BE2C (cell line): ENCODE results near the gene PYGB.

Experiments used
- DNase-seq: peaks from one replicate; pipeline ENCODE4 v3.0.0-alpha.2; 2020
- H3K27me3 ChIP-seq: fragments of 250-450 bp; sonication (Bioruptor Pico); 2 replicates; pipeline ENCODE4 v1.5.1; 2020; ENCODE audit warnings: mild to moderate bottlenecking
- H3K36me3 ChIP-seq: fragments of 250-450 bp; sonication (Bioruptor Pico); 2 replicates; pipeline ENCODE4 v1.5.1; 2020; ENCODE audit warnings: mild to moderate bottlenecking
- H3K4me1 ChIP-seq: fragments of 250-450 bp; sonication (Bioruptor Pico); 2 replicates; pipeline ENCODE4 v1.5.1; 2020
- H3K4me3 ChIP-seq: 2 replicates; pipeline ENCODE4 v1.5.1; 2011; ENCODE audit warnings: low read depth, low read length
- H3K9me3 ChIP-seq: fragments of 250-450 bp; sonication (Bioruptor Pico); 2 replicates; pipeline ENCODE4 v1.5.1; 2020
- TF ChIP-seq, protein P1 (sequence below): IDR thresholded peaks from 2 replicates; pipeline ENCODE4 v1.5.1; 2012; ENCODE audit warnings: mild to moderate bottlenecking, low read depth, low read length

The PYGB gene

DNA sequence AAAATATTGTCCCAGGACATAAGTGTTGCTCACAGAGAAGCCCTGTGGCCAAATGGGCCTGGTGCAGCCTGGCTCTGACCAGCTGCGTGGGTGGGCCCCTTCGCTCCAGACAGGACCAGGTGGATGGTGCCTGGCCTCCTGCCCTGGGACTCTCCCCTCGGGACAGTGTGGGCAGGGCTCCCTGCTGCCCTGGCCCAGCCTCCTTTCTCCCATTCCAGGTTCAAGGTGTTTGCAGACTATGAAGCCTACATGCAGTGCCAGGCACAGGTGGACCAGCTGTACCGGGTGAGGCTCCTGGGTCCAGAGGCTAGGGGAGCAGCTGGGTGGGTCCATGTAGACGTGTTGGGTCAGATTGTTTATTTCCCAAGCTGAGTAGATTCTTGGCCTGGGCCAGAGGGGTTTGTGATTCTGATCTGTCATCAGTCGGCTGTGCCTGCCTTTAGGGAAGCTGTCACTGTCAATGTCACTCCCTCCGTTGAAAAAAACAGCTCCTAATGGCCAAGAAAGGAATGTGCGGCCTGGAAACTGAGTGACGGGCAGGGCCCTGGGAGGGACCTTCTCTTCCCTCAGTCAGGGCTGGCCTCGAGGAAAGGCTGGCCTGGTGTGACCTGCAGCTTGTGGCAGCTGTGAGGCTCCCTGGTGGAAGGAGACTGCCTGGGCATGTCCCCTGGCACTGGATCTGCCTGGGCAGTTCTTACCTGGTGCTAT lies 47.7 kb downstream of the PYGB start:
- peak; percentile 67 for DNase-seq
- H3K9me3 ChIP-seq, result no peaks in the 10 kb centered on the region
- H3K27me3 ChIP-seq, result no peaks in the 10 kb centered on the region
- peaks cover 23% of the 10 kb centered on the region for H3K4me1 ChIP-seq
- TF ChIP-seq, protein P1, sequence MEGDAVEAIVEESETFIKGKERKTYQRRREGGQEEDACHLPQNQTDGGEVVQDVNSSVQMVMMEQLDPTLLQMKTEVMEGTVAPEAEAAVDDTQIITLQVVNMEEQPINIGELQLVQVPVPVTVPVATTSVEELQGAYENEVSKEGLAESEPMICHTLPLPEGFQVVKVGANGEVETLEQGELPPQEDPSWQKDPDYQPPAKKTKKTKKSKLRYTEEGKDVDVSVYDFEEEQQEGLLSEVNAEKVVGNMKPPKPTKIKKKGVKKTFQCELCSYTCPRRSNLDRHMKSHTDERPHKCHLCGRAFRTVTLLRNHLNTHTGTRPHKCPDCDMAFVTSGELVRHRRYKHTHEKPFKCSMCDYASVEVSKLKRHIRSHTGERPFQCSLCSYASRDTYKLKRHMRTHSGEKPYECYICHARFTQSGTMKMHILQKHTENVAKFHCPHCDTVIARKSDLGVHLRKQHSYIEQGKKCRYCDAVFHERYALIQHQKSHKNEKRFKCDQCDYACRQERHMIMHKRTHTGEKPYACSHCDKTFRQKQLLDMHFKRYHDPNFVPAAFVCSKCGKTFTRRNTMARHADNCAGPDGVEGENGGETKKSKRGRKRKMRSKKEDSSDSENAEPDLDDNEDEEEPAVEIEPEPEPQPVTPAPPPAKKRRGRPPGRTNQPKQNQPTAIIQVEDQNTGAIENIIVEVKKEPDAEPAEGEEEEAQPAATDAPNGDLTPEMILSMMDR, result no peak
- H3K4me3 ChIP-seq, result no peak overlapping the region
- H3K36me3 ChIP-seq, result peaks cover 26% of the 10 kb centered on the region

DNA sequence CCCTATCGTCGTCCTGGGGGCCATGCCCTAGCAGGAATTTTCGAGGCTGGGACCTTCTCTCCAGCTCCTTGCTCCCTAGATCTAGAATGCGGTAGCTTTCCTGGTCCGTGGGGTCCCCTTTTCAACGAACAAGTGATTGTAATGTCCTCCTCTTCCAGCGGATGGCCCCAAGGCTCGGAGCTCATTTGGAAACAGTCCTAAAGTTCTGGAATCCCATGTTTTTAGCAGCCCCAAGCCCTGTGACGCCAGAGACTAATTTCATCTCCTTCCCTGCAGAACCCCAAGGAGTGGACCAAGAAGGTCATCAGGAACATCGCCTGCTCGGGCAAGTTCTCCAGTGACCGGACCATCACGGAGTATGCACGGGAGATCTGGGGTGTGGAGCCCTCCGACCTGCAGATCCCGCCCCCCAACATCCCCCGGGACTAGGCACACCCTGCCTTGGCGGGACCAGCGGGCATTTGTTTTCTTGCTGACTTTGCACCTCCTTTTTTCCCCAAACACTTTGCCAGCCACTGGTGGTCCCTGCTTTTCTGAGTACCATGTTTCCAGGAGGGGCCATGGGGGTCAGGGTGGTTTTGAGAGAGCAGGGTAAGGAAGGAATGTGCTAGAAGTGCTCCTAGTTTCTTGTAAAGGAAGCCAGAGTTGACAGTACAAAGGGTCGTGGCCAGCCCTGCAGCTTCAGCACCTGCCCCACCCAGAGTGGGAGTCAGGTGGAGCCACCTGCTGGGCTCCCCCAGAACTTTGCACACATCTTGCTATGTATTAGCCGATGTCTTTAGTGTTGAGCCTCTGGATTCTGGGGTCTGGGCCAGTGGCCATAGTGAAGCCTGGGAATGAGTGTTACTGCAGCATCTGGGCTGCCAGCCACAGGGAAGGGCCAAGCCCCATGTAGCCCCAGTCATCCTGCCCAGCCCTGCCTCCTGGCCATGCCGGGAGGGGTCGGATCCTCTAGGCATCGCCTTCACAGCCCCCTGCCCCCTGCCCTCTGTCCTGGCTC lies 48.5 kb downstream of the PYGB start:
- Histone ChIP-seq H3K9me3 (no peaks in the 10 kb centered on the region), H3K4me3 (no peak overlapping the region), H3K4me1 (peaks cover 17% of the 10 kb centered on the region), H3K27me3 (no peaks in the 10 kb centered on the region), H3K36me3 (peaks cover 18% of the 10 kb centered on the region)
- DNase-seq, result peak; percentile 55
- TF ChIP-seq, protein P1, result peak; percentile 59

GRCh38 chr20:25297141-25297905 lies 49.4 kb downstream of the PYGB start:
- no peak for DNase-seq
- H3K36me3 ChIP-seq, result peaks cover 23% of the 10 kb centered on the region; the same call in 1 of the 2 replicates
- TF ChIP-seq, protein P1, result no peak
- no peaks in the 10 kb centered on the region for H3K27me3 ChIP-seq
- H3K4me1 ChIP-seq, result peaks cover 14% of the 10 kb centered on the region
- no peak overlapping the region for H3K4me3 ChIP-seq
- H3K9me3 ChIP-seq, result no peaks in the 10 kb centered on the region

DNA sequence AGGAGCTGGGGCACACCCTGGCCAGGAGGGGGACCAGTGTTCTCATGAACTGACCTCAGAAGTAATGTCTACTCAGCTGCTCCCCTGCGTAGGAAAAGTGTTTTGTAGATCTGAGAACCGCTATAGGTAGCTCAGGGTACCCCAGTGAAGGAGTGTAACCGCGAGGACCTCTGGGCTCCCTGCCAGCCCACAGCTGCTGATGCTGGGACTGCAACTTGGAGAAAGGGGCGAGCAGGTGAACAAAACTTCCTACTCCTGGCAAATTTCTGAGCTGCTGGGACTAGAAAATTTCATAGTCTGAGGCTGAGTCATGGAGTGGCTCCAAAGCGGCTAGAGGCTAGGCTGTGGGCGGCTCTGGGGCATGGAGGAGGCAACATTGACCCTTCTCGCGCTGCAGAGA lies 51.9 kb downstream of the PYGB start:
- Histone ChIP-seq H3K27me3 (no peaks in the 10 kb centered on the region), H3K36me3 (peaks cover 18% of the 10 kb centered on the region; the same call in 1 of the 2 replicates), H3K9me3 (no peaks in the 10 kb centered on the region), H3K4me3 (no peak overlapping the region), H3K4me1 (peaks cover 13% of the 10 kb centered on the region)
- TF ChIP-seq, protein P1, result no peak
- no peak for DNase-seq

DNA sequence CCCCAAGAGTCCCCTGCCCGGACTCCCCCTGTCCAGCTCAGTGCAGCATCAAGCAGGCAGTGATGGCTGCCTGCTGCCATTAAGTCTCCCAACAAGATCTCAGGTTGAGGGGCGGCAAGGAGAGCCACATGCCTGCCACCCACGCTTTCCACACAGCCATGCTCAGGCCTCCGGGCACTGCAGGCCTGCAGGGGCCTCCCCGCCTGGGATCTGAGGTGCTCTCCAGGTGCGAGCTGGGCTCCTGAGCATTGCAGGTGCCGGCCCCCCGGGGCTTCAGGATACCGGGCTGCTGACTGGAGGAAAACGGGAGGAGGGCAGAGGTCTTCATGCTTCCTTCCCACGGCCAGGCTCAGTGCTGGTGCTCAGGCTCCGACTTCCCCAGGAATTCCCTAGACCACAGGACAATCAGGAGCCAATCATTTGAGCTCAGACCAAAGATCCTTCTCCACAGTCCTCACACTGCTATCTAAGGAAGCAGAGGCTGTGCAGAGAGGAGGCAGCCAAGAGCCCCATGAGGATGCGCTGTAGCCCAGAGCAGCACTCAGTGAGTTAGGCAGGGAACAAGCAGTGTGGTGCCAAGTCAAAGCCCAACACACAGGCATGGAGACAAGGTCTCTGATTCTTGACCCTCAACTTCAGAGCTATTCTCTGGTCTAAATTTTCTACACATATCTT lies 52.7 kb downstream of the PYGB start:
- Histone ChIP-seq H3K36me3 (peaks cover 18% of the 10 kb centered on the region; the same call in 1 of the 2 replicates), H3K27me3 (no peaks in the 10 kb centered on the region), H3K4me3 (no peak overlapping the region), H3K4me1 (peaks cover 5% of the 10 kb centered on the region), H3K9me3 (no peaks in the 10 kb centered on the region)
- TF ChIP-seq, protein P1, result no peak
- no peak for DNase-seq
